ENCODE results near the gene IFT57. TPM values are rescaled to one million over a fixed set of nuclear protein-coding genes. Genes with fewer than 3 reads are reported as not detected.

Gene IFT57
- total and polyA plus RNA-seq, 9 of the 15 experiments (the other 6 are each of a cell fraction or from before 2014, with no cell fraction given): 1.5 to 20.1 (median 9.9) TPM

DNA sequence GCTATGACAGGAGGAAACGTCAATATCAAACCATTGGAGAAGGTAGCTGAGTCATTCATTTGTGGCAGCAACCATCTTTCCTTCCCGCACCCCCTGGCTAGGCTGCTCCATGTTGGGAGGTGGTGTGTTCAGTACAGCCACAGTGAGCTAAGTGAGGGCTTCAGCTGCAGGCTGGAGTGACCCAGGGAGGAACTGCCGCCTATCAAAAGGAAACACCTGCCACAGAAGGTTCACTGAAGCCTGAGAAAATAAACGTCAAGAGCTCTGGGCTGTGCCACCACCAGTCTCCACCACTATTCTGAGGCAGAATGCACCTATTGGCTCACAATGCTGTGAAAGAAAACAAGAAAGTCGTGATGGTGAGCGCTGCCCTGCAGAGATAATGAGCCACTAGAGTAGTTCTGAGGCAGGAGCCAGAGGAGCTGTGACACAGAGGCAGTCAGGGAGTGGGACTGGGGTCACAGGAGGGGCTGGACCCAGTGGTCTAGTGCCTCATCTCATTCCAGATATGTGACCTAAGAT, 96.6 kb downstream of the IFT57 start (continued):
- no peak for TF ChIP-seq ZNF764 (CRISPR knock-in tag; IDR thresholded peaks at IDR 0.05; ENCODE audit: low read depth)
- TF ChIP-seq ETV1 (tag; conservative IDR thresholded peaks at IDR 0.05; ENCODE audit: low read depth): no peak
- TF ChIP-seq EGR1 (conservative IDR thresholded peaks at IDR 0.05): no peak
- TF ChIP-seq NR2F6 (CRISPR knock-in tag; IDR thresholded peaks at IDR 0.05): no peak
- TF ChIP-seq GABPB2 (CRISPR knock-in tag; conservative IDR thresholded peaks at IDR 0.05): no peak
- no peak for TF ChIP-seq HEY1 (CRISPR knock-in tag; IDR thresholded peaks at IDR 0.05; ENCODE audit: borderline replicate concordance)
- no peak for TF ChIP-seq PHB2 (IDR thresholded peaks at IDR 0.05; ENCODE audit: low read depth)
- no peak for TF ChIP-seq CHCHD3 (CRISPR knock-in tag; IDR thresholded peaks at IDR 0.05)
- no peak for TF ChIP-seq DDX20 (tag; IDR thresholded peaks at IDR 0.05; ENCODE audit: low read depth)
- TF ChIP-seq SMC3 (conservative IDR thresholded peaks at IDR 0.05; ENCODE audit: insufficient read depth, low read depth, low read length): no peak
- no peak for TF ChIP-seq POU5F1 (IDR thresholded peaks at IDR 0.05; ENCODE audit: borderline replicate concordance, low read depth, low read length, partially characterized antibody)
- TF ChIP-seq ETV6 (IDR thresholded peaks at IDR 0.05; ENCODE audit: borderline replicate concordance in 1 of 2, low read depth in 2 of 2, low read length in 1 of 2): no peak
- TF ChIP-seq ETV6 (CRISPR knock-in tag; IDR thresholded peaks at IDR 0.05; ENCODE audit: borderline replicate concordance): no peak
- TF ChIP-seq EP300 (IDR thresholded peaks at IDR 0.05; ENCODE audit: low read length): peak; percentile 8; the same call in 1 of the 2 replicates
- no peak for TF ChIP-seq ZNF24 (IDR thresholded peaks at IDR 0.05)
- TF ChIP-seq NFIC (IDR thresholded peaks at IDR 0.05): no peak; the same call in 1 of the 2 replicates
- TF ChIP-seq ZKSCAN3 (CRISPR knock-in tag; IDR thresholded peaks at IDR 0.05): no peak
- no peak for TF ChIP-seq RBBP5 (IDR thresholded peaks at IDR 0.05; ENCODE audit: borderline replicate concordance, insufficient read depth, low read length, poor library complexity, severe bottlenecking)
- TF ChIP-seq MECOM (CRISPR knock-in tag; IDR thresholded peaks at IDR 0.05): no peak
- peak; percentile 70 for TF ChIP-seq TCF3 (CRISPR knock-in tag; IDR thresholded peaks at IDR 0.05)
- TF ChIP-seq, protein P1, sequence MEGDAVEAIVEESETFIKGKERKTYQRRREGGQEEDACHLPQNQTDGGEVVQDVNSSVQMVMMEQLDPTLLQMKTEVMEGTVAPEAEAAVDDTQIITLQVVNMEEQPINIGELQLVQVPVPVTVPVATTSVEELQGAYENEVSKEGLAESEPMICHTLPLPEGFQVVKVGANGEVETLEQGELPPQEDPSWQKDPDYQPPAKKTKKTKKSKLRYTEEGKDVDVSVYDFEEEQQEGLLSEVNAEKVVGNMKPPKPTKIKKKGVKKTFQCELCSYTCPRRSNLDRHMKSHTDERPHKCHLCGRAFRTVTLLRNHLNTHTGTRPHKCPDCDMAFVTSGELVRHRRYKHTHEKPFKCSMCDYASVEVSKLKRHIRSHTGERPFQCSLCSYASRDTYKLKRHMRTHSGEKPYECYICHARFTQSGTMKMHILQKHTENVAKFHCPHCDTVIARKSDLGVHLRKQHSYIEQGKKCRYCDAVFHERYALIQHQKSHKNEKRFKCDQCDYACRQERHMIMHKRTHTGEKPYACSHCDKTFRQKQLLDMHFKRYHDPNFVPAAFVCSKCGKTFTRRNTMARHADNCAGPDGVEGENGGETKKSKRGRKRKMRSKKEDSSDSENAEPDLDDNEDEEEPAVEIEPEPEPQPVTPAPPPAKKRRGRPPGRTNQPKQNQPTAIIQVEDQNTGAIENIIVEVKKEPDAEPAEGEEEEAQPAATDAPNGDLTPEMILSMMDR (IDR thresholded peaks at IDR 0.05 in 2 of 3, conservative IDR thresholded peaks at IDR 0.05 in 1 of 3; ENCODE audit: insufficient read depth in 2 of 3, low read depth in 1 of 3, low read length in 3 of 3): no peak
- no peak for TF ChIP-seq MYNN (IDR thresholded peaks at IDR 0.05)
- no peak for TF ChIP-seq MYNN (CRISPR knock-in tag; IDR thresholded peaks at IDR 0.05)
- peak; percentile 18; the same call in 1 of the 2 replicates for TF ChIP-seq RBFOX2 (IDR thresholded peaks at IDR 0.05; ENCODE audit: low read depth, low read length)
- TF ChIP-seq HLTF (IDR thresholded peaks at IDR 0.05): no peak
- no peak for TF ChIP-seq ZNF717 (CRISPR knock-in tag; IDR thresholded peaks at IDR 0.05)
- TF ChIP-seq ARID2 (IDR thresholded peaks at IDR 0.05): no peak
- TF ChIP-seq, protein P2, sequence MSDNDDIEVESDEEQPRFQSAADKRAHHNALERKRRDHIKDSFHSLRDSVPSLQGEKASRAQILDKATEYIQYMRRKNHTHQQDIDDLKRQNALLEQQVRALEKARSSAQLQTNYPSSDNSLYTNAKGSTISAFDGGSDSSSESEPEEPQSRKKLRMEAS (CRISPR knock-in tag; IDR thresholded peaks at IDR 0.05): peak; percentile 54; the same call in 1 of the 2 replicates
